Fibroblast of lung (primary cell): ENCODE results near the gene OR10A2. TPM values are rescaled to one million over a fixed set of nuclear protein-coding genes. Genes with fewer than 3 reads are reported as not detected.

Experiments
- DNase-seq, 2 donors: peaks; one replicate each; pipeline versions ENCODE4 v3.0.0 to v3.0.0-alpha.2; 2010; ENCODE audit warnings: low read depth in 2 of 2
- H2AFZ ChIP-seq: 2 replicates; pipeline ENCODE4 v1.5.1; 2012; ENCODE audit warnings: low read length, control low read depth, inconsistent platforms
- H3K27ac ChIP-seq: 2 replicates; pipeline ENCODE4 v1.5.1; 2011; ENCODE audit warnings: low read length, control low read depth; ENCODE audit not compliant: insufficient read depth
- H3K27me3 ChIP-seq: 2 replicates; pipeline ENCODE4 v1.5.1; 2011; ENCODE audit warnings: mild to moderate bottlenecking, low read length; ENCODE audit not compliant: control insufficient read depth, insufficient read depth
- H3K36me3 ChIP-seq: 2 replicates; pipeline ENCODE4 v1.5.1; 2011; ENCODE audit warnings: low read length; ENCODE audit not compliant: control insufficient read depth, insufficient read depth
- H3K4me1 ChIP-seq: 2 replicates; pipeline ENCODE4 v1.5.1; 2011; ENCODE audit warnings: low read length; ENCODE audit not compliant: control insufficient read depth, insufficient read depth; ENCODE audit errors: extremely low read depth
- H3K4me2 ChIP-seq: 2 replicates; pipeline ENCODE4 v1.5.1; 2011; ENCODE audit warnings: low read length, control low read depth; ENCODE audit not compliant: insufficient read depth; ENCODE audit errors: extremely low read depth
- H3K4me3 ChIP-seq, 4 experiments: fragments of 200-600 bp in 1 of 4; sonication (generic) in 1 of 4; replicated peaks in 1 of 4; 2 replicates each; pipeline ENCODE4 v1.5.1; 2011 to 2016; ENCODE audit warnings: low read length in 4 of 4, low read depth in 3 of 4, mild to moderate bottlenecking in 3 of 4, control low read depth in 2 of 4, inconsistent platforms in 1 of 4, mixed read lengths in 1 of 4; ENCODE audit not compliant: insufficient read depth in 1 of 4; ENCODE audit errors: control extremely low read depth in 1 of 4
- H3K79me2 ChIP-seq: 2 replicates; pipeline ENCODE4 v1.5.1; 2012; ENCODE audit warnings: mild to moderate bottlenecking, low read length, inconsistent platforms; ENCODE audit not compliant: control insufficient read depth, insufficient read depth
- H3K9ac ChIP-seq: 2 replicates; pipeline ENCODE4 v1.5.1; 2011; ENCODE audit warnings: mild to moderate bottlenecking, low read length, control low read depth; ENCODE audit not compliant: insufficient read depth
- H3K9me3 ChIP-seq: 2 replicates; pipeline ENCODE4 v1.5.1; 2012; ENCODE audit warnings: low read depth, low read length; ENCODE audit not compliant: control insufficient read depth, insufficient read depth
- H4K20me1 ChIP-seq: 2 replicates; pipeline ENCODE4 v1.5.1; 2011; ENCODE audit warnings: low read length; ENCODE audit not compliant: control insufficient read depth, insufficient read depth; ENCODE audit errors: extremely low read depth
- CTCF ChIP-seq, 2 donors: IDR thresholded peaks in 1 of 2; conservative IDR thresholded peaks in 1 of 2; 1 replicate in 1 of 2; 2 replicates in 1 of 2; pipeline ENCODE4 v1.5.1; 2011 to 2012; ENCODE audit warnings: low read length in 2 of 2, control low read depth in 1 of 2, inconsistent platforms in 1 of 2, low read depth in 1 of 2, mild to moderate bottlenecking in 1 of 2
- EZH2 ChIP-seq: IDR thresholded peaks from 2 replicates; pipeline ENCODE4 v1.5.1; 2012; ENCODE audit warnings: low read length, control low read depth, mild to moderate bottlenecking; ENCODE audit errors: missing control alignments
- polyA plus RNA-seq, 2 donors: library from polyadenylated mRNA; depleted of rRNA in 1 of 2; stranded (reverse) in 1 of 2; unstranded in 1 of 2; fragments of >200 nt; gene quantifications; 2 replicates each; pipeline ENCODE4 v1.2.1, GENCODE V29; 2011 to 2012; ENCODE audit warnings: missing spikeins in 1 of 2
- total RNA-seq: library from RNA; depleted of rRNA; stranded (reverse); fragments of >200 nt; gene quantifications from 2 replicates; pipeline ENCODE4 v1.2.1, GENCODE V29; 2014

The OR10A2 gene
- total and polyA plus RNA-seq, 2 donors (not counting 1 experiment from before 2014, with no cell fraction given) = not detected

GRCh38 chr11:6894097-6894496, 31.2 kb downstream of the OR10A2 start:
- Histone ChIP-seq H3K9ac (no peak overlapping the region), H3K4me3 (no peak overlapping the region), H3K27me3 (no peaks in the 10 kb centered on the region), H3K9me3 (no peaks in the 10 kb centered on the region), H3K27ac (no peak overlapping the region), H3K36me3 (no peaks in the 10 kb centered on the region), H2AFZ (no peak overlapping the region), H4K20me1 (no peaks in the 10 kb centered on the region), H3K4me2 (no peak overlapping the region), H3K79me2 (no peaks in the 10 kb centered on the region), H3K4me1 (no peaks in the 10 kb centered on the region)
- no peak for DNase-seq
- TF ChIP-seq EZH2 = no peak
- no peak for TF ChIP-seq CTCF (conservative IDR thresholded peaks at IDR 0.05 in 1 of 2, IDR thresholded peaks at IDR 0.05 in 1 of 2; ENCODE audit: low read depth in 1 of 2, low read length in 2 of 2)

DNA sequence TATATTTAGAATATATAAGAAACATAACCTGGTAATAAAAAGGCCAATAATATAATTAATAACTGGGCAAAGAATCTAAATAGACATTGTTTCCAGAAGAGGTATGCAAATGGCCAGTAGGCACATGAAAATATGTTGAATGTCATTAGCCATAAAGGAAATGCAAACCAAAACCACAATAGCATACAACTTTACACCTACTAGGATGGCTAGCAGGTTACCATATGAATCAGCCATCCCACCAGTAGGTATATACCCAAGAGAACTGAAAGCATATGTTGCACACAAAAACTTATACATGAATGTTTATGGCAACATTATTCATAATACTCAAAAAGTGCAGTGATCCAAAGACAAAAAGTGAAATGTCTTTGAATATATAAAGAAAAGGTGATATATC, 32.2 kb downstream of the OR10A2 start:
- Histone ChIP-seq H2AFZ (no peak overlapping the region), H3K27ac (no peak overlapping the region), H3K36me3 (no peaks in the 10 kb centered on the region), H3K9me3 (no peaks in the 10 kb centered on the region), H3K4me1 (no peaks in the 10 kb centered on the region), H3K79me2 (no peaks in the 10 kb centered on the region), H4K20me1 (no peaks in the 10 kb centered on the region), H3K27me3 (no peaks in the 10 kb centered on the region), H3K4me3 (no peak overlapping the region), H3K4me2 (no peak overlapping the region), H3K9ac (no peak overlapping the region)
- DNase-seq = no peak
- no peak for TF ChIP-seq CTCF (conservative IDR thresholded peaks at IDR 0.05 in 1 of 2, IDR thresholded peaks at IDR 0.05 in 1 of 2; ENCODE audit: low read depth in 1 of 2, low read length in 2 of 2)
- TF ChIP-seq EZH2 = no peak

DNA sequence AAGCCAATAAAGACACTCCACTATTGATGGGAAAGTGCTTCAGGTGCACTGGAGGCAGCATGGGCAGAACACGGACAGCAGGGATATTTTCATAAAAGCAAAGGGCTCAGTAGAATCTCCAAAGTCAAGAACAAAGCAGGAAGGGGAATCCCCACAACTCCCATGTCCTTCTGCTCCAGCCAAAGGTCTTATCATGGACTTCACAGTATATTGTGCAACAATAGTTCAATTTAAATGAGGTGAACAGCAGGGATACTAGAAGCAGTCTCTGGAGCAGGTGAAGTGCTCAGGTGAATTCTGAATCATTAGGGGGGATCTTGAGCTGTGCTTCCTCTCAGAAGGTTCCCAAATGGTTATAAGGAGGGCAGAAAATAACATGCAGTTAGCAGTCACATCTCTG, 36.1 kb downstream of the OR10A2 start:
- Histone ChIP-seq H3K4me2 (no peak overlapping the region), H3K9ac (no peak overlapping the region), H3K9me3 (no peaks in the 10 kb centered on the region), H3K36me3 (no peaks in the 10 kb centered on the region), H3K79me2 (no peaks in the 10 kb centered on the region), H2AFZ (no peak overlapping the region), H3K4me3 (no peak overlapping the region), H4K20me1 (no peaks in the 10 kb centered on the region), H3K4me1 (no peaks in the 10 kb centered on the region), H3K27me3 (no peaks in the 10 kb centered on the region), H3K27ac (no peak overlapping the region)
- no peak for DNase-seq
- TF ChIP-seq CTCF (conservative IDR thresholded peaks at IDR 0.05 in 1 of 2, IDR thresholded peaks at IDR 0.05 in 1 of 2; ENCODE audit: low read depth in 1 of 2, low read length in 2 of 2) = no peak
- no peak for TF ChIP-seq EZH2
